H1 (cell line): Measurements from ENCODE around the gene DIO3. TPM values are rescaled to one million over a fixed set of nuclear protein-coding genes. Genes with fewer than 3 reads are reported as not detected.

Source experiments
- CTCF ChIA-PET: fragments of 300-600 bp; sonication (Branson Sonifier 250); formaldehyde crosslinking; loops from one replicate; lab custom pipeline; 2021; ENCODE audit not compliant: partially characterized antibody; lab: Charles Lee
- POLR2A ChIA-PET: fragments of 300-600 bp; sonication (Branson Sonifier 250); formaldehyde crosslinking; loops from one replicate; lab custom pipeline; 2021; ENCODE audit warnings: inconsistent platforms; ENCODE audit not compliant: partially characterized antibody; lab: Charles Lee
- DNase-seq, 2 experiments: peaks; one replicate each; pipeline versions ENCODE4 v3.0.0 to v3.0.0-alpha.2; 2010 to 2022; ENCODE audit warnings: low spot score in 2 of 2, low read depth in 1 of 2, mixed read lengths in 1 of 2
- FAIRE-seq: peaks from 2 replicates; lab custom pipeline; 2011; peaks lifted over from hg19 to GRCh38; lab: Jason Lieb, UNC
- H2AFZ ChIP-seq: 2 replicates; pipeline ENCODE4 v1.8.1; 2012; ENCODE audit warnings: low read length, inconsistent platforms
- H2AK5ac ChIP-seq: 2 replicates; pipeline ENCODE4 v1.6.1; 2013; ENCODE audit warnings: low read depth, low read length
- H2BK120ac ChIP-seq: replicated peaks from 2 replicates; pipeline ENCODE3; 2013; ENCODE audit warnings: low read depth, low read length, inconsistent platforms
- H2BK12ac ChIP-seq: 2 replicates; pipeline ENCODE4 v1.6.1; 2013; ENCODE audit warnings: low read depth, low read length
- H2BK15ac ChIP-seq: 2 replicates; pipeline ENCODE4 v1.6.1; 2013; ENCODE audit warnings: low read length
- H2BK20ac ChIP-seq: 2 replicates; pipeline ENCODE4 v1.6.1; 2013; ENCODE audit warnings: low read length
- H2BK5ac ChIP-seq: 2 replicates; pipeline ENCODE4 v1.6.1; 2013; ENCODE audit warnings: low read depth, low read length
- H3K14ac ChIP-seq: 2 replicates; pipeline ENCODE4 v1.6.1; 2013; ENCODE audit warnings: inconsistent platforms; ENCODE audit not compliant: insufficient read length
- H3K18ac ChIP-seq: 2 replicates; pipeline ENCODE4 v1.6.1; 2013; ENCODE audit warnings: low read length; ENCODE audit errors: extremely low read depth
- H3K23ac ChIP-seq: 2 replicates; pipeline ENCODE4 v1.6.1; 2013; ENCODE audit warnings: inconsistent platforms; ENCODE audit not compliant: insufficient read length
- H3K23me2 ChIP-seq: 2 replicates; pipeline ENCODE4 v1.6.1; 2013; ENCODE audit warnings: low read depth, low read length
- H3K27ac ChIP-seq: 2 replicates; pipeline ENCODE4 v1.6.1; 2011; ENCODE audit warnings: low read depth, low read length, inconsistent platforms
- H3K27me3 ChIP-seq, 4 experiments: replicated peaks in 1 of 4; 1 replicate in 1 of 4; 2 replicates in 3 of 4; pipeline versions ENCODE4 v1.6.1 to v1.8.1; 2011 to 2013; ENCODE audit warnings: low read length in 3 of 4, mild to moderate bottlenecking in 3 of 4, inconsistent platforms in 2 of 4, mixed read lengths in 2 of 4, moderate library complexity in 1 of 4; ENCODE audit not compliant: control insufficient read depth in 3 of 4, insufficient read depth in 3 of 4; ENCODE audit errors: extremely low read depth in 1 of 4
- H3K36me3 ChIP-seq, 4 experiments: 2 replicates each; pipeline versions ENCODE4 v1.6.1 to v1.8.1; 2011 to 2013; ENCODE audit warnings: mild to moderate bottlenecking in 4 of 4, low read length in 3 of 4, moderate library complexity in 2 of 4, control low read depth in 1 of 4, inconsistent platforms in 1 of 4; ENCODE audit not compliant: insufficient read depth in 4 of 4, control insufficient read depth in 2 of 4
- H3K4ac ChIP-seq: replicated peaks from 2 replicates; pipeline ENCODE3; 2013; ENCODE audit warnings: low read length, low read depth, mixed read lengths, inconsistent platforms; ENCODE audit not compliant: insufficient read length
- H3K4me1 ChIP-seq, 4 experiments: replicated peaks in 1 of 4; 1 replicate in 1 of 4; 2 replicates in 3 of 4; pipeline versions ENCODE4 v1.6.1 to v1.8.1; 2011 to 2013; ENCODE audit warnings: low read length in 3 of 4, inconsistent platforms in 2 of 4, mixed read lengths in 1 of 4; ENCODE audit not compliant: insufficient read depth in 4 of 4, control insufficient read depth in 3 of 4
- H3K4me2 ChIP-seq, 2 experiments: 2 replicates each; pipeline versions ENCODE4 v1.6.1 to v1.8.1; 2011 to 2013; ENCODE audit warnings: low read depth in 2 of 2, low read length in 2 of 2, control low read depth in 1 of 2, inconsistent platforms in 1 of 2, mild to moderate bottlenecking in 1 of 2; ENCODE audit not compliant: insufficient read depth in 1 of 2
- H3K4me3 ChIP-seq, 4 experiments: fragments of 200-600, 300-600 bp in 1 of 4; sonication (generic), shearing (Covaris generic), sonication (Bioruptor Twin) in 1 of 4; 2 replicates each; pipeline versions ENCODE4 v1.5.1 to v1.8.1; 2011 to 2016; ENCODE audit warnings: low read length in 4 of 4, low read depth in 3 of 4, control low read depth in 2 of 4, inconsistent platforms in 2 of 4, mild to moderate bottlenecking in 2 of 4, mixed read lengths in 1 of 4, moderate library complexity in 1 of 4; ENCODE audit not compliant: insufficient read depth in 2 of 4; ENCODE audit errors: extremely low read depth in 1 of 4
- H3K56ac ChIP-seq: replicated peaks from 2 replicates; pipeline ENCODE3; 2013; ENCODE audit warnings: low read depth, mild to moderate bottlenecking, mixed read lengths, low read length, inconsistent platforms; ENCODE audit not compliant: insufficient read length
- H3K79me1 ChIP-seq: 2 replicates; pipeline ENCODE4 v1.6.1; 2013; ENCODE audit warnings: low read depth, low read length, control low read depth
- H3K79me2 ChIP-seq, 2 experiments: 2 replicates each; pipeline versions ENCODE4 v1.6.1 to v1.8.1; 2012 to 2013; ENCODE audit warnings: low read length in 2 of 2, mild to moderate bottlenecking in 2 of 2, inconsistent platforms in 1 of 2; ENCODE audit not compliant: insufficient read depth in 2 of 2, control insufficient read depth in 1 of 2
- H3K9ac ChIP-seq, 4 experiments: replicated peaks in 1 of 4; 1 replicate in 1 of 4; 2 replicates in 3 of 4; pipeline versions ENCODE4 v1.6.1 to v1.8.1; 2011 to 2013; ENCODE audit warnings: low read depth in 3 of 4, low read length in 3 of 4, control low read depth in 2 of 4, mild to moderate bottlenecking in 2 of 4, moderate library complexity in 2 of 4, inconsistent platforms in 1 of 4; ENCODE audit errors: extremely low read depth in 1 of 4
- H3K9me3 ChIP-seq, 2 experiments: 2 replicates each; pipeline versions ENCODE4 v1.6.1 to v1.8.1; 2012 to 2013; ENCODE audit warnings: mild to moderate bottlenecking in 2 of 2, moderate library complexity in 2 of 2, control low read depth in 1 of 2, inconsistent platforms in 1 of 2, low read depth in 1 of 2, low read length in 1 of 2, mixed read lengths in 1 of 2; ENCODE audit not compliant: insufficient read depth in 2 of 2
- H4K20me1 ChIP-seq, 2 experiments: replicated peaks in 1 of 2; 2 replicates each; pipeline versions ENCODE3 to v1.8.1; 2011 to 2013; ENCODE audit warnings: inconsistent platforms in 2 of 2, low read length in 2 of 2, mild to moderate bottlenecking in 1 of 2; ENCODE audit not compliant: insufficient read depth in 2 of 2, control insufficient read depth in 1 of 2
- H4K5ac ChIP-seq: 2 replicates; pipeline ENCODE4 v1.6.1; 2013; ENCODE audit warnings: low read length, low read depth, mixed read lengths, inconsistent platforms; ENCODE audit not compliant: insufficient read length
- H4K8ac ChIP-seq: 2 replicates; pipeline ENCODE4 v1.8.0; 2013; ENCODE audit warnings: mild to moderate bottlenecking, moderate library complexity, low read length, inconsistent platforms; ENCODE audit not compliant: insufficient read depth; ENCODE audit errors: extremely low read depth
- H4K91ac ChIP-seq: replicated peaks from 2 replicates; pipeline ENCODE3; 2013; ENCODE audit warnings: low read length, mixed read lengths, inconsistent platforms; ENCODE audit not compliant: insufficient read length
- CTBP2 ChIP-seq: IDR thresholded peaks from 2 replicates; pipeline ENCODE4 v1.7.0; 2011; ENCODE audit warnings: borderline replicate concordance, mild to moderate bottlenecking, moderate library complexity, mixed read lengths, low read length; ENCODE audit not compliant: insufficient read depth, insufficient read length
- GTF2F1 ChIP-seq: IDR thresholded peaks from 2 replicates; pipeline ENCODE4 v1.6.1; 2012; ENCODE audit warnings: low read depth, low read length, improper control_type of control experiment, borderline replicate concordance
- JUND ChIP-seq: IDR thresholded peaks from 2 replicates; pipeline ENCODE4 v1.6.1; 2011; ENCODE audit warnings: mild to moderate bottlenecking, improper control_type of control experiment, low read length
- KDM5A ChIP-seq: fragments of 200-600 bp; IDR thresholded peaks from 2 replicates; pipeline ENCODE4 v1.7.1; 2012; ENCODE audit warnings: mild to moderate bottlenecking, low read length, inconsistent platforms, mixed read lengths
- MAFK ChIP-seq: IDR thresholded peaks from 2 replicates; pipeline ENCODE4 v1.6.1; 2012; ENCODE audit warnings: low read depth, mild to moderate bottlenecking, improper control_type of control experiment, low read length
- POLR2A ChIP-seq, 2 experiments: IDR thresholded peaks; 1 replicate in 1 of 2; 2 replicates in 1 of 2; pipeline ENCODE4 v1.6.1; 2011; ENCODE audit warnings: low read depth in 2 of 2, low read length in 2 of 2, mild to moderate bottlenecking in 2 of 2; ENCODE audit errors: control extremely low read depth in 1 of 2
- POLR2AphosphoS5 ChIP-seq: IDR thresholded peaks from 2 replicates; pipeline ENCODE4 v1.6.1; 2011; ENCODE audit warnings: low read depth, low read length
- RFX5 ChIP-seq: IDR thresholded peaks from 2 replicates; pipeline ENCODE4 v1.6.1; 2011; ENCODE audit warnings: low read depth, low read length, improper control_type of control experiment, borderline replicate concordance
- SAP30 ChIP-seq: fragments of 300-600 bp; sonication (generic); IDR thresholded peaks from 2 replicates; pipeline ENCODE4 v1.7.1; 2012; ENCODE audit warnings: low read length, moderate library complexity, mild to moderate bottlenecking, inconsistent platforms; ENCODE audit not compliant: insufficient read depth, insufficient replicate concordance
- SIX5 ChIP-seq: IDR thresholded peaks from 2 replicates; pipeline ENCODE4 v1.6.1; 2011; ENCODE audit warnings: mild to moderate bottlenecking, low read depth, low read length
- SP1 ChIP-seq: IDR thresholded peaks from 2 replicates; pipeline ENCODE4 v1.6.1; 2011; ENCODE audit warnings: low read depth, low read length
- SP2 ChIP-seq: IDR thresholded peaks from 2 replicates; pipeline ENCODE4 v1.6.1; 2012; ENCODE audit warnings: mild to moderate bottlenecking, low read length, inconsistent platforms
- SRF ChIP-seq: IDR thresholded peaks from 2 replicates; pipeline ENCODE4 v1.6.1; 2011; ENCODE audit warnings: mild to moderate bottlenecking, low read depth, low read length, moderate library complexity
- SUZ12 ChIP-seq: fragments of 200-600 bp; sonication (generic); IDR thresholded peaks from 2 replicates; pipeline ENCODE4 v1.6.1; 2012; ENCODE audit warnings: mild to moderate bottlenecking, inconsistent platforms, low read length, moderate library complexity, mixed read lengths
- TBP ChIP-seq: IDR thresholded peaks from 2 replicates; pipeline ENCODE4 v1.6.1; 2011; ENCODE audit warnings: low read depth, low read length, improper control_type of control experiment
- ZNF274 ChIP-seq: IDR thresholded peaks from 2 replicates; pipeline ENCODE4 v1.7.0; 2012; ENCODE audit warnings: low read length, borderline replicate concordance; ENCODE audit errors: extremely low read depth
- WGBS, 2 experiments: shearing (Covaris generic) in 1 of 2; methylation state at CpG; one replicate each; pipeline versions ENCODE4 v1.1.6 to v1.1.7; 2013 to 2015; ENCODE audit warnings: low lambda C conversion rate in 2 of 2, mixed read lengths in 2 of 2, inconsistent platforms in 1 of 2, low coverage in 1 of 2, missing lambda C conversion rate in 1 of 2; ENCODE audit not compliant: insufficient replicate concordance in 2 of 2, insufficient coverage in 1 of 2, insufficient read length in 1 of 2; ENCODE audit errors: extremely low coverage in 1 of 2, missing lambda C conversion rate in 1 of 2; 5-methylcytosine and 5-hydroxymethylcytosine counted together
- polyA plus RNA-seq, 7 experiments: library from polyadenylated mRNA; depleted of rRNA in 3 of 7; stranded (reverse) in 5 of 7; unstranded in 2 of 7; fragments of >200 nt in 5 of 7; fragments of 200-250 nt in 2 of 7; gene quantifications; 1 replicate in 5 of 7; 2 replicates in 1 of 7; 4 replicates in 1 of 7; pipeline versions ENCODE4 v1.2.1 to v1.2.3, GENCODE V29; 2011 to 2013; ENCODE audit warnings: missing spikeins in 2 of 7, mixed read lengths in 2 of 7
- total RNA-seq: library from RNA; stranded (reverse); fragmentation: NEBNext Ultra II Directional; extraction: Animal tissue kit (Norgen Biotek cat#: 25700); gene quantifications from 2 replicates; pipeline ENCODE4 v1.2.1, GENCODE V29; 2021

Gene DIO3
- total and polyA plus RNA-seq, 2 of the 8 experiments (the other 6 are each of a cell fraction or from before 2014, with no cell fraction given): 0.17 to 0.19 TPM

DNA sequence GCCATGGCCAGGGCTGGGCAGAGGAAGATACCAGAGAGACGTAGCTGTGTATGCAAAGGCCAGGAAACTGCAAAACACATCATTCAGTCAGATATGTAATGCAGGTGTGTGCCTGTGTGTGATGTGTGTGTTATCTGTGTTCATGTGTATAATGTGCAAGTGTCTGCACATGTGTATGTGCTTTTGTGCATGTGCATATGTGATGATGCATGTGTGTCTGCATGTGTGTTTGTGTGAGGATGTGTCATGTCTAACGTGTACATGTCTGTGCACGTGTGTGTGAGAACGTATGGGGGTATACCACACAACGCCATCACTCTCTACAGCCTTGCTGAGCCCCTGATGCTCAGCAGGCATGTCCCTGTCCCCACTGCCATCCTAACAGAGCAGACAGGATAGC is 9.7 kb downstream of the DIO3 start:
- POLR2A ChIA-PET: no interaction called here
- H3K23me2 ChIP-seq: no peaks in the 10 kb centered on the region; the same call in 1 of the 2 replicates
- TF ChIP-seq POLR2AphosphoS5 (no peak), TBP (no peak), CTBP2 (no peak), SAP30 (no peak), GTF2F1 (no peak), SP1 (no peak), SP2 (no peak), KDM5A (no peak), SRF (no peak), SIX5 (no peak), ZNF274 (no peak), JUND (no peak), SUZ12 (no peak), RFX5 (no peak), MAFK (no peak), POLR2A (IDR thresholded peaks at IDR 0.05; ENCODE audit: control extremely low read depth in 1 of 2, low read depth in 2 of 2, low read length in 2 of 2) (no peak)

More for the DNA sequence above, 9.7 kb downstream of the DIO3 start:
- WGBS, 2 experiments: 87% methylated on average over 5 of the region's 5 CpGs; no CpG with 5 or more reads in 1 of the 2 experiments
- no peaks in the 10 kb centered on the region for H3K36me3 ChIP-seq
- H2BK5ac ChIP-seq: no peak overlapping the region
- no peak overlapping the region for H2BK15ac ChIP-seq
- no peak overlapping the region for H3K56ac ChIP-seq
- peaks cover 14 to 28% (median 22%) of the 10 kb centered on the region in 4 experiments for H3K27me3 ChIP-seq
- H3K79me2 ChIP-seq: no peaks in the 10 kb centered on the region
- H2BK20ac ChIP-seq: no peak overlapping the region
- H4K91ac ChIP-seq: no peak overlapping the region
- H2AFZ ChIP-seq: no peak overlapping the region
- H3K9ac ChIP-seq: no peak overlapping the region
- CTCF ChIA-PET: interaction anchor here (0.6 to 1.4 kb wide), 3 partner anchors 27 to 170 kb away, joined by 3 to 5 read pairs (median 3); no protein-coding TSS in a partner anchor
- no peak overlapping the region for H3K18ac ChIP-seq
- H3K23ac ChIP-seq: no peak overlapping the region
- H2AK5ac ChIP-seq: no peak overlapping the region
- no peak overlapping the region for H2BK12ac ChIP-seq
- no peaks in the 10 kb centered on the region; a peak in 1 of 4 replicates for H3K9me3 ChIP-seq
- no peak for DNase-seq
- no peak overlapping the region for H2BK120ac ChIP-seq
- H3K4ac ChIP-seq: no peak overlapping the region
- no peak overlapping the region for H4K5ac ChIP-seq
- H3K14ac ChIP-seq: no peak overlapping the region
- FAIRE-seq: no peak
- H4K20me1 ChIP-seq: peaks cover 0 to 7% of the 10 kb centered on the region in 2 experiments
- no peaks in the 10 kb centered on the region for H3K79me1 ChIP-seq
- no peak overlapping the region for H3K4me3 ChIP-seq
- H3K4me2 ChIP-seq: no peak overlapping the region
- no peak overlapping the region for H3K27ac ChIP-seq
- H4K8ac ChIP-seq: no peak overlapping the region
- no peaks in the 10 kb centered on the region for H3K4me1 ChIP-seq
